ENCODE measurements around the gene SLIT1.

GRCh38 chr10:97185326-97186058 lies at the start of gene SLIT1:
- TF ChIP-seq SRF (IDR thresholded peaks at IDR 0.05; ENCODE audit: low read depth, low read length) (no peak), TBP (IDR thresholded peaks at IDR 0.05; ENCODE audit: low read depth, low read length) (no peak), BCL11A (IDR thresholded peaks at IDR 0.05; ENCODE audit: low read depth in 2 of 2, low read length in 2 of 2) (no peak), POLR2AphosphoS5 (IDR thresholded peaks at IDR 0.05; ENCODE audit: low read depth, low read length) (no peak), SUZ12 (IDR thresholded peaks at IDR 0.05; ENCODE audit: low read length) (peak; percentile 66), SP1 (IDR thresholded peaks at IDR 0.05; ENCODE audit: low read depth, low read length) (no peak), POLR2A (IDR thresholded peaks at IDR 0.05; ENCODE audit: control extremely low read depth in 1 of 2, low read depth in 2 of 2, low read length in 2 of 2) (no peak)

All from H1 (cell line).